HL-60/S4 treated with retinoic acid at 250 ng/mL for 4 days and 3 days (cell line): ENCODE data around the gene CETN2.
"Not testable (repeated sequence)": the region's sequence is repeated elsewhere in the genome, so short reads cannot be mapped to it uniquely, and the experiment has no call there.

Source experiments
- in situ Hi-C: fragments of 300-500 bp; cut with MboI; formaldehyde crosslinking; loops from 2 replicates; pipeline ENCODE4 v1.7.0; 2022; ENCODE audit warnings: low sequenced_read_pairs

CETN2 gene

DNA sequence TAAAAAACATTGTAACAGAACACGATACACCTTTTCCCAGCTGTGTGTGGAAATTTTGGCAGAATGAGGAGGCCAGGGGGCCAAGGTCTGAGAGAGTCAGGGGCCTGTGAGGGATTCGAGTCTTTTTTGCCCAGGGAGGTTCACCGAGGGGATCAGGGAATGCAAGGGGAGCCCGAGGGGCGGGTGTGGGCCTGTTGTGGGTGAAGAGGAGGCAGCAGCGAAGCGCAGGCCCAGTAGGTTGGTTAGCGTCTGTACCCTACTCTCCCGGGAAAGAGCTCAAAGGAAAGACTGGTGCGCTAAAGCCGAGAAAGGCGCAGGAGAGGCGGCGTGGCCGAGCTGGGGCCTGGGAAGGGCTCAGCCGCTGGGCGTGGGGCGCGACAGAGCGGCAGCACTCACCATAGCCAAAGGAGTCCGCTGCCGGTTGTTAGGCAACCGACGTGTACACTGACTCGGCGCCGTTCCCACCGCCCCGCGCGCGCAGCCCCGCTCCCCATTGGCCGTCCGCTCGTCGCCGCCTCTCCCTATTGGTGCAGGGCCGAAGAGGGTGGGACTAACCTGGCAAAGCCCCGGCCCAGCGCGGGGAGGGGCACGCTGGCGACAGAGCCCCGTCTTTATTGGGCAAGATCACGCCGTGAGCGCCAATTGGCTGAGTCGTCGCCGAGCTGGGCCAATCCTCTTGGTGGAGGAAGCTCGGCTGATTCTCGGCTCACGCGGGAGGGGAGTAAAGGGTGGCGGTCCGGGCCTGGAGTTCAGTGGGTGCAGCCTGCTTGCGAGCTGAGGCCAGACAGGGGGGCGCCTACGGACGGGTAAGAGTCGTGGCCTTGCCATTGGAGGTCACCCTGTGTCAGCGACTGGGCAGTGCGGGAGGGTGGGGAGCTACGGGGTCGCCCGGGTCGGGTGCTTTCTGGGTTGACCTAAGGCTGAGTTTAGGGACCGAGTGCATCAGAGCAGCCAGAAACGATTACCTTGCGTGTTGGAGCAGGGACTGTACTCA is at the start of gene CETN2, which contains the start of gene NSDHL:
Gene CETN2 (minus strand): TSS at position 446 of the 994 bp plus-strand sequence. CDS start 47 bp downstream, at position 399.
Gene NSDHL (plus strand): TSS at position 752 of the 994 bp plus-strand sequence. CDS start 15,262 bp downstream, outside the sequence.
- in situ Hi-C loops: no loop called here

DNA sequence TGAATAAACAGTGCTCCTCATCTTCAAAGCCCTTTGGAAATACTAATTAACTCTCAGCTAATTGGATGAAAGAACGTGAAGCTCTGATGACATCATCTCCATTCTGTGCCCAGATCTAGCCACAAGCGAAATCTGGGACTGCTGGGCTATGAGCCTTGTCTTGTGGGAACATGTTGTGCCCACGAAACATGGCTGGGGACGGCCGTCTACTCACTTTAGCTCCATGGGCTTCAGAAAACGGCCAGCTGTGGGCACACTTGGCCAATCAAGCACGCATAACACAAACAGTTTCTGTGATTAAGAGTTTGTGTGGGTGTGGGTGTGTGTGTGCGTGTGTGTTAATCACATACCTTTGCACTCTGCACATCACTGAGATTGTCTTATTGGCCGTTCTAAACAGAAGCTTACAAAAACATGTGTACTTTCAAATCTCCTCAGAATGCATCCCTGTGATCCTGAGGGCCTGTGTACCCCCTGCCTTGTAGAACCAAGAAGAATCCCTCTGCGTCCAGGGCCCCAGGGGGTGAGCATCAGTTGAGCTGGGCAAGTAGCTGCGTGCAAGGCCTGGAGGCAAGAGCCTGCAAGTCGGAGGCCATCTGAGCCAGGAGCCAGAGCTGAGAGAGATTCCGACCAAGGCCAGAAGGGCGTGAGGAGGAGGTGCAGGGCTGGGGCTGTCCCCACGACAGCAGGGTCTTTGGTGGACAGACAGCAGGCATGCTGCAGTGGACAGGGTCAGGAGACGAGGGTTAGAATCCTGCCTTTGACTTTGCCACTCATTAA is 48.6 kb upstream of the CETN2 start:
- in situ Hi-C loops: no loop called here

DNA sequence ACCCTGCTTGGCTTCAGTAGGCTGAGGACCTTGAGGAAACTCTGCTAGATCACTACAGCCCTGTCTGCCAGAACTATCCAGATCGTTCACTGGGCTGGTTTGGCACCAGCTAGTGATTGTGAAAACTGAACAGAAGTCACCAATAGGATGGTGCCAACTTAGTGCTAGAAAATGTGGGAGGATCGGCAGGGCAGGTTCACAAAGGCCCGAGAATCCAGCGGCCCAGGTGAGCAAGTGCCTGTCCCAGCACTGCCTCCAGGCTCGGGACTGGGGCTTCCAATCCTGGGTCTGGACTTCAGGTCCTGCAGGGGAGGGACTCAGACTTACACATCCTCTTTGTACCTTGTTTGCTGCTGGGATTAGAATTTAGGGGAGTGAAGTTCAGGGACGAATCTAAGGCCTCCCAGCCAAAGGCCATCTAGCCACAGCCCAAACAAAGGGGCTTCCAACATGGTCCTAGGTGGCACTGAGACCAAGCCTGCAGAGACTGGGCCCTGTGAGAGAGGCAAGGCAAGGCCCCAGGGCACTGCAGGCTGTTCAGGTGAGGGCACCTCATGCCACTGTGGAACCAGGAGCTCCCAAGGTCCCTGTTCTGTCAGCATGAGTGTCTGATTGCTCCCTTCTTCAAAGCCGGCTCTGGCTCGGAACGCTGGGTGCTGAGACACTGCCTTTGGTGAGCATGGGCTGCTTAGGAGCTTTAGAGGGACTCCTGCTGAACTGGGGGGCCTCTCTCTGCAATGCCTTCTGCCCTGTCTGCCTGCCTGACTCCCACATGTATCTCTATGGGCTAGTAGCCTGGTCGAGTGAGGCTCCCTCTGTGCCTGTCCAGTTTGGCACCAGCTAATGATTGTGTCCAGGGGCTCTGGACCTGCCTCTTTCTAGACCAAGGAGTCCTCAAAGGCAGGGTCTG is 46.6 kb upstream of the CETN2 start:
- in situ Hi-C loops: no loop called here

DNA sequence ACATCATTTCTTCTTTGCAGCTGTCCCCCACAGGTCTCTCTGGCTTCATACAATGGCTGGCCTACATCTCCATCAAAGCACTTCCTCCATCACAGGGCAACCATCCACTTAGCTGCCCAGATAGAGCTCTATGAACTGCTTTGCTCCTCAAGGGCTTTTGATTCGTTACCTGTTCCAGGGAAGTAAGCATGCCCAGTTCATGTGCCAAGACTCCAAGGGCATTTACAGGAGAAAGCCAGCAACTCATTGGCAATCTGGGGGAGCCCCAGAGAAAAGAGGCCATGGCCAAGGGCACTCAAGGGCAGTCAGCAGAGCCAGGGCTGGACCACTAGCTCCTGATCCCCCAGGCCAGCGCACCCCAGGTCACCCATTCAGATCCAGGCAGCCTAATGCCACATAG is 42.8 kb upstream of the CETN2 start:
- in situ Hi-C loops: no loop called here

- in situ Hi-C loops: no loop called here
Observed at GRCh38 chrX:152872522-152872921, 42.0 kb upstream of the CETN2 start.

GRCh38 chrX:152871260-152871659 is 40.7 kb upstream of the CETN2 start:
- in situ Hi-C loops: no loop called here

GRCh38 chrX:152869972-152870371 is 39.4 kb upstream of the CETN2 start:
- in situ Hi-C loops: no loop called here

DNA sequence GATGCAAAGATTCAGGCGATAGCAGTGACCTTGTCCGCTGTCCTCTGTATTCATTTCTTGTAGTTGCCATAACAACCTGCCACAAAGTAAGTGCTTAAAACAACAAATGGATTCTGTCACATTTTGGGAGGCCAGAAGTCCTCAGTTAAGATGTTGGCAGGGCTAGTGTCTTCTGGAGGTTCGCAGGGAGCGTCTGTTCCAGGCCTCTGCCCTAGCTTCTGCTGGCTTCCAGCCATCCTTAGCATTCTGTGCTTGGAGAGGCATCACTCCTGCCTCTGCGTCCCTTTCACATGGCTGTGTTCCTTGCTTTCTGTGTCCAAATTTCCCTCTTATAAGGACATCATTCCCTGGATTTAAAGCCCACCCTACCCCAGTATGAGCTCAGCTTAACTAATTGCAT is 35.8 kb upstream of the CETN2 start:
- in situ Hi-C loops: no loop called here

- in situ Hi-C loops: no loop called here
Observed at GRCh38 chrX:152865232-152865920, 34.8 kb upstream of the CETN2 start.

DNA sequence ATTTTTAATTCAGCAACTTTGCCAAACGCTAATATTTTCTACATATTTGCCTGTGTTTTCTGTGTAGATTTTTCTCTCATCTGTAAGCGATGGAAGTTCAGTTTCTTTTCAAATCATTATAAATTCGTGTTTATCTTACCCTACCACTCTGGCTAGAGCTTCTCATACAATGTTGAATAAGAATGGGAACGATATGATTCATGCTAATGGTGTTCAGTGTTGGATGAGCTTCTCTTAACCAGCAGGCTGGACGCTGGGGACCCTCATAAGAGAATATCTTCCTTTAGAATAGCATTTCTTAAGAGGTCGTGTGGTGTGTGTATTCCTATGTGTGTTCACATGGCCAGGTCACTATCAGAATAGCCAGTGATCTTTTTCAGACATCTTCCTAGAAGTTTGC is 31.3 kb upstream of the CETN2 start:
- in situ Hi-C loops: no loop called here

- in situ Hi-C loops: no loop called here
Observed at GRCh38 chrX:152861116-152861515, 30.6 kb upstream of the CETN2 start.

GRCh38 chrX:152853986-152854385 is 23.4 kb upstream of the CETN2 start:
- in situ Hi-C loops: no loop called here

DNA sequence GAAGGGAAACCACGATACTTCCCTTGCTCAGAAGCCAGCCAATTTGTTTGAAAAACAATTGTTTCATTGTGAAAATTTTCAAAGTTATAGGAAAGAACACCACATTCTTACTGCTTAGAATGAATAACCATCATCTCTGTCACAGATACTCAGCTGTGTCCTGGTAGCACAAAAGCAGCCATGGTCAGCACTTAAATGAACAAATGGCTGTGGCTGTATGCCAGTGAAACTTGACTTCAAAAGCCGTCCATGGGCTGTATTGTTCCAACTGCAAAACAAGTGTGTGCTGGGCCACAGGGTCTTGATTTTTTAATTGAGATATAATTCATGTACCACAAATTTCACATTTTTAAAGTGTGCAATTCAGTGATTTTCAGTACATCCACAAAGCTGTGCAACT is 19.9 kb upstream of the CETN2 start:
- in situ Hi-C loops: no loop called here

DNA sequence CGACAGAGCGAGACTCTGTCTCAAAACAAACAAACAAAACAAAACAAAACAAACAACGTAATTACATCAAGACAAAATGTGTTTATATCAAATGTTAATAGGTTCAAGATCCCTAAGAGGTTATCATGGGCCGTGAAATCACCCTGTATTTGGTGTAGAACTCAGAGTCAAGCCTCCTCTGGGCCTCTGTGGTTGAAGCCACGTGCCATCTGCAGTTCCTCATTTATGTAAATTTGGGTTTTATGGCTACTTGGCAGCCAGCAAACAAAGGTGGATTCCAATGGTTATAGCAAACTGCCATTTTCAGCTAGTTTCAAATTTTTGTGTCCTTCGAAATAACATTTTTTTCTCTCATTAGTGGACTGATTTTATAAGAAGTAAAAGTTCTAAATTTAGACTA is 16.7 kb upstream of the CETN2 start:
- in situ Hi-C loops: no loop called here

DNA sequence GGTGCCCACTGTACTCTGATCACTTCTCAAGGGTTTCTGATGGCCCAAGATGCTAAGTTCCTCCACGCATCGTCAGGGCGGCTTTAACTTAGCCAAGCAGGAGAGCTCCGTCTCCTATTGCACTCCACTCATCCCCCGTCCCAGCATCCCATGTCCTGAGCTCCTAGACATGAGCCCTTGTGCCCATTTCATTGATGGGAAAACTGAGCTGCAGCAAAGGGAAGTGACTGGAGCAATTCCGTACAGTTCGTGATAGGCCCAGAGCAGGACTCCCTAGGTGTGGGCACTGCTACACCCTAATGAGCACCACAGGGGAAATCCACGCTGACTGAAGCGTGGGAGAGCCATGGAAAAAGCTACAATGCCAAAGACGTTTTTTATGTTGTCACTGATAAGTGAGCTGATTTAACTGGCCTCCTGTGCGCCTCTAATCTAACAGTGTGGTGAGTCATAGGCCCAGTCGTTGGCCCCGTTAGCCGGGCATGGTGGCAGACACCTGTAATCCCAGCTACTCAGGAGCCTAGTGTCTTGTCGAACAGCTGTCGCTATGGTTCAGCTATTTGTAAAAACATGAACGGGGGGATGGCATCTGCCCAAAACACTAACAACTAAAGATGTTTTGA is 15.2 kb upstream of the CETN2 start:
- in situ Hi-C loops: no loop called here

- in situ Hi-C loops: no loop called here
Observed at GRCh38 chrX:152844256-152844655, 13.7 kb upstream of the CETN2 start.

GRCh38 chrX:152843852-152844251 is 13.3 kb upstream of the CETN2 start:
- in situ Hi-C loops: no loop called here

DNA sequence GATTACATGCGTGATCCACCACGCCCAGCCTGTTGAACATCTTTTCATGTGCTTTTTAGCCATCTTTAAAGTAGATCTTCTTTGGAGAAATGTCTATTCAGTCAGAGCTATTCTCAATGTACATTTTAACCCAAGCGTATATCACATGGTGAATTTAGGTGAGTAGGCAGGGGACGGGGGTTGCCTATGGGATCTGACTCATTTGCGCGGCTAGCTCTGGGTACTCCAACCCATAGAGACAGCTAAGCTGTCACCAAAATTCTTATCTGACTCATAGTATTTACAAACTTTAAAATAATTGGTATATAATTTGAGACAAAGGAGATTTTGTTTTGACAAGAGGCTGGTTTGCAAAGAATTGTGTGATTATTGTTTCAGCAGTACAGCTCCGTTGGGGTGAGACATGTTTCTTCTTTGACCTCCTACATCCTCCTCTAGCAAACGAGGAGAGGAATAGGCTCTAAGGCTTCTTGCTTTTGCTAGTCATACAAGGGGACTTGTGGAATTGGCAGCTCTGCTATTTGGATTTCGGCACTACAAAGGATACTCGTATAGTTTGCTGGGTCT is 12.3 kb upstream of the CETN2 start:
- in situ Hi-C loops: no loop called here

DNA sequence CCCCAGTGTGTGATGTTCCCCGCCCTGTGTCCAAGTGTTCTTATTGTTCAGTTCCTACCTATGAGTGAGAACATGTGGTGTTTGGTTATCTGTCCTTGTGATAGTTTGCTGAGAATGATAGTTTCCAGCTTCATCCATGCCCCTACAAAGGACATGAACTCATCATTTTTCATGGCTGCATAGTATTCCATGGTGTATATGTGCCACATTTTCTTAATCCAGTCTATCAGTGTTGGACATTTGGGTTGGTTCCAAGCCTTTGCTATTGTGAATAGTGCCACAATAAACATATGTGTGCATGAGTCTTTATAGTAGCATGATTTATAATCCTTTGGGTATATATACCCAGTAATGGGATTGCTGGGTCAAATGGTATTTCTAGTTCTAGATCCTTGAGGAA is 4.9 kb upstream of the CETN2 start:
- in situ Hi-C loops: not testable (repeated sequence)
